ENCODE measurements around the gene PPP2R2D.

Gene PPP2R2D

GRCh38 chr10:131942455-131942854, 41.6 kb downstream of the PPP2R2D start:
- Histone ChIP-seq H3K36me3 (peaks cover 14 to 67% (median 52%) of the 10 kb centered on the region in 3 donors), H3K4me3 (no peak overlapping the region), H3K27ac (no peak overlapping the region), H3K27me3 (no peaks in the 10 kb centered on the region), H3K4me1 (peaks cover 0 to 28% (median 20%) of the 10 kb centered on the region in 4 donors), H3K9me3 (no peaks in the 10 kb centered on the region)
- intact Hi-C loops (cut with DNase I; ENCODE audit: low total_unique reads), result no loop called here
- DNase-seq, result no peak
- TF ChIP-seq CTCF (IDR thresholded peaks at IDR 0.05), result no peak

DNA sequence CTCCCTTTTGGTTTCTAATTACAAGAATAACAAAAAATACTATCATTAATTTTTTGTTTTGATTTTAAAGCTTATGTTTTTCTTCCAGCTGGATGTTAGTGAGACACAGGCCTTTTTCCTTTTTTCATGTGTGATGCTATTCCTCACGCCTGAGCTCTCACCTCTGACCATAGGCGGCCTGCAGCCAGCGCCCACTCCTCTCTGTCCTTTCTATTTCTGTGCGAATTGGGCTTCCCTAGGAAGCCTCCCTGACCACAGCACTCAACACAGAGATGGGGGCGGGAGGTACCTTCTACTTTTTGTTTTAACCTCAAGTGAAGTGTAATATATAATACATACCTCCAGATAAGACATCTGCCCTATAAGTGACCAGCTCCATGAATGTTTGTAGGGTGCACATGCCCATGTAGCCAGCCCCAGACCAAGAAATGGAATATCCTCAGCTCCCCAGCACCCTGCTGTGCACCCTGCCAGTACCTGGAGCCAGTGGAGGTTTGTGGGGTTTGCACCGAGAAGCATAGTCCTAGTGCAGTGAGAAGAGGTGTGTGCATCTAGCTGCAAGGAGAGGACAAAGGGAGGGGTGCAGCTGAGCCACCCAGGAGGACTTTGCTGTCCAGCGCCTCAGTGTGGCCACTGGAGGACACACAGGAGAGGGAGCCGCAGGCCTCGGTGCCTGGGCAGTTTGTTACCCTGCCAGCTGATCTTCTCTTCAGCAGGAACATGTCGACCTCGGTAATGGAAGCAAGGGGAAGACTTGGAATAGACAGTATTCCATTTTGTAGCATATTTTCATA, 42.4 kb downstream of the PPP2R2D start:
- H3K27me3 ChIP-seq, result no peaks in the 10 kb centered on the region
- peaks cover 0 to 28% (median 20%) of the 10 kb centered on the region in 4 donors for H3K4me1 ChIP-seq
- no peak for DNase-seq
- H3K4me3 ChIP-seq, result no peak overlapping the region
- H3K27ac ChIP-seq, result no peak overlapping the region
- H3K9me3 ChIP-seq, result no peaks in the 10 kb centered on the region
- peaks cover 11 to 67% (median 59%) of the 10 kb centered on the region in 3 donors for H3K36me3 ChIP-seq
- no peak for TF ChIP-seq CTCF (IDR thresholded peaks at IDR 0.05)
- intact Hi-C loops (cut with DNase I; ENCODE audit: low total_unique reads), result no loop called here

GRCh38 chr10:131944412-131944811, 43.6 kb downstream of the PPP2R2D start:
- Histone ChIP-seq H3K4me1 (peaks cover 0 to 28% (median 20%) of the 10 kb centered on the region in 4 donors), H3K4me3 (no peak overlapping the region), H3K27ac (no peak overlapping the region), H3K27me3 (no peaks in the 10 kb centered on the region), H3K36me3 (peaks cover 18 to 71% (median 64%) of the 10 kb centered on the region in 3 donors), H3K9me3 (no peaks in the 10 kb centered on the region)
- peak in 1 of 2 donors; percentile 54 for DNase-seq
- intact Hi-C loops (cut with DNase I; ENCODE audit: low total_unique reads), result no loop called here
- no peak for TF ChIP-seq CTCF (IDR thresholded peaks at IDR 0.05)

GRCh38 chr10:131944976-131945695, 44.3 kb downstream of the PPP2R2D start:
- intact Hi-C loops (cut with DNase I; ENCODE audit: low total_unique reads), result no loop called here
- Histone ChIP-seq H3K9me3 (no peaks in the 10 kb centered on the region), H3K27me3 (no peaks in the 10 kb centered on the region), H3K4me3 (no peak overlapping the region), H3K36me3 (peaks cover 18 to 72% (median 67%) of the 10 kb centered on the region in 3 donors), H3K4me1 (peaks cover 0 to 28% (median 20%) of the 10 kb centered on the region in 4 donors), H3K27ac (peak overlapping the region in 1 of 2 donors; percentile 65)
- no peak for TF ChIP-seq CTCF (IDR thresholded peaks at IDR 0.05)
- DNase-seq, result peak in 1 of 2 donors; percentile 58

- no peaks in the 10 kb centered on the region for H3K9me3 ChIP-seq
- peak overlapping the region in 1 of 2 donors; percentile 17 for H3K4me3 ChIP-seq
- peaks cover 0 to 28% (median 20%) of the 10 kb centered on the region in 4 donors for H3K4me1 ChIP-seq
- no peaks in the 10 kb centered on the region for H3K27me3 ChIP-seq
- peak overlapping the region; percentile 51 to 65 for H3K27ac ChIP-seq
- peaks cover 18 to 70% (median 63%) of the 10 kb centered on the region in 3 donors for H3K36me3 ChIP-seq
- DNase-seq, result peak in 1 of 2 donors; percentile 62
- TF ChIP-seq CTCF (IDR thresholded peaks at IDR 0.05), result no peak
- intact Hi-C loops (cut with DNase I; ENCODE audit: low total_unique reads), result no loop called here
Measured at GRCh38 chr10:131946321-131946751, 45.5 kb downstream of the PPP2R2D start.

Measured in tibial artery (tissue), 4 donors.